Central memory CD4-positive, alpha-beta T cell (primary cell): ENCODE results near the gene LGALS9C.
"Not testable (repeated sequence)": the region's sequence is repeated elsewhere in the genome, so short reads cannot be mapped to it uniquely, and the experiment has no call there.

ENCODE experiments used
- DNase-seq: peaks from one replicate; pipeline ENCODE4 v3.0.0; 2022

LGALS9C gene

GRCh38 chr17:18478977-18479595, 2.5 kb downstream of the LGALS9C start:
- not testable (repeated sequence) for DNase-seq

- not testable (repeated sequence) for DNase-seq
These were observed 5.2 kb downstream of the LGALS9C start for GRCh38 chr17:18481775-18482174.

DNA sequence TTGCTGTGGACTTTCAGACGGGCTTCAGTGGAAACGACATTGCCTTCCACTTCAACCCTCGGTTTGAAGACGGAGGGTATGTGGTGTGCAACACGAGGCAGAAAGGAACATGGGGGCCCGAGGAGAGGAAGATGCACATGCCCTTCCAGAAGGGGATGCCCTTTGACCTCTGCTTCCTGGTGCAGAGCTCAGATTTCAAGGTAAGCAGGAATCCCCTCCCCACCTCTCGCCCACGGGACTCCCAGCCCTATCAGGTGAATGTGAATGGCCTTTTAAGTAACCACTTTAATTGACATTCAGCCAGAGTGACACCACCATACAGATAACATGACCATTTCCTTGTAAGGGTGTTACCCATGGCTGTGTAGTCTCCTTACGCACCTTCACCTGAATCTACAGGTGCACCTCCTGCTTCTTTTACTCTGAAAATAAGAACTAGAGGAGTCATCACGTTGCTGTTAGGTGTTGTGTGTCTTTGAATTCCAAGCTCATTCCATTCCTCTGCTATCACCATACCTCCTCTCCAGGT, 9.4 kb downstream of the LGALS9C start:
- DNase-seq = not testable (repeated sequence)

GRCh38 chr17:18487633-18488032, 11.0 kb downstream of the LGALS9C start:
- DNase-seq = not testable (repeated sequence)

DNA sequence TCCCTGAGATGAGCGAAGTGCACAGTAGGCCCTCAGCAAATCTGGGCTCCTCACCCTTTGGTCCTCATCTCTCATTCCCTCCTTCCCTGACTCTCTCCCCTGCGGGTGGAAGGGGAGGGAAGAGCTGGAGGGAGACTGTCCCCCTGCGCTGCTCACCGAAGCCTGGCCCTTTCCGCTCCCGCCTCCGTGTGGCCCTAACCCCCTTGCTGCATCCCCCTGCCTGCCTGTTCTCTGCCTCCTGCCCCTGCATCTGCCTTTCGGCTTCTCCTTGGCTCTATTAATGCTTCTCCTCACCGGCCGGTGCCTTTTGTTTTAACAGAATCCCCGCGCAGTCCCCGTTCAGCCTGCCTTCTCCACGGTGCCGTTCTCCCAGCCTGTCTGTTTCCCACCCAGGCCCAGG, 12.0 kb downstream of the LGALS9C start:
- not testable (repeated sequence) for DNase-seq

GRCh38 chr17:18490016-18490415, 13.4 kb downstream of the LGALS9C start:
- DNase-seq = not testable (repeated sequence)

DNA sequence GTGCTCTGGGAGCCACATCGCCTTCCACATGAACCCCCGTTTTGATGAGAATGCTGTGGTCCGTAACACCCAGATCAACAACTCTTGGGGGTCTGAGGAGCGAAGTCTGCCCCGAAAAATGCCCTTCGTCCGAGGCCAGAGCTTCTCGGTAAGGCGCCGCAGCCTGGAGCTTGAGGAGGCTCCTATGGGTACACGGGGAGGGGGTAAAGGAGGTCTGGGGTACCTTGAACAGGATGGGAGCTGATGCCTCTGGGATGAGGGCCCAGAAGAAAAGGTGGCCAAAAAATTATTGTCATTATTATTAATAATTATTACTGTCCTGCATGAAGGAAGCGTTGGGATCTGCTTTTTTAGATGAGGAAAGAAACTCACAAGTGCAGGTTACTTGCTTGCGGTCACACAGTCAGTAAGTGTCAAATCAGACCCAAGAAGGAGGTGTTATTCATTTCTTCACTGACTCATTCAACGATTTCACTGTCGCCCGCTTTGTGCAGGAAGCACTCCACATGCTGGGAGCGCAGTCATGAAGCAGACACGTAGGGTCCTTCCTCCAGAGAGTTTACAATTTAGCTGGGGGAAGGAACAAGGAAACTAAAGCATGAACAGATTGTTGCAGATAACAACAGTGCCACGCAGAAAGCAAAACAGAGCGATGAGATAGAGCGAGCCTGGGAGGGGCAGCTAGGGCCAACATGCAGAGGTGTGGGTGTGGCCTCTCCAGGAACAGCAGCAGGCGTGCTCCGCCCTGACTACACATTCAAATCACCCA, 16.3 kb downstream of the LGALS9C start:
- DNase-seq = not testable (repeated sequence)

DNA sequence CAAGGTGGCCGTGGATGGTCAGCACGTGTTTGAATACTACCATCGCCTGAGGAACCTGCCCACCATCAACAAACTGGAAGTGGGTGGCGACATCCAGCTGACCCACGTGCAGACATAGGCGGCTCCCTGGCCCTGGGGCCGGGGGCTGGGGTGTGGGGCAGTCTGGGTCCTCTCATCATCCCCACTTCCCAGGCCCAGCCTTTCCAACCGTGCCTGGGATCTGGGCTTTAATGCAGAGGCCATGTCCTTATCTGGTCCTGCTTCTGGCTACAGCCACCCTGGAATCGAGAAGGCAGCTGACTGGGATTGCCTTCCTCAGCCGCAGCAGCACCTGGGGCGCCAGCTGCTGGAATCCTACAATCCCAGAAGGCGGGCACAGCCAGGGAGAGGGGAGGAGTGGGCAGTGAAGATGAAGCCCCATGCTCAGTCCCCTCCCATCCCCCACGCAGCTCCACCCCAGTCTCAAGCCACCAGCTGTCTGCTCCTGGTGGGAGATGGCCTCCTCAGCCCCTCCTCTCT, 17.7 kb downstream of the LGALS9C start:
- DNase-seq = not testable (repeated sequence)

- not testable (repeated sequence) for DNase-seq
These were observed 20.5 kb downstream of the LGALS9C start for GRCh38 chr17:18497044-18497443.

DNA sequence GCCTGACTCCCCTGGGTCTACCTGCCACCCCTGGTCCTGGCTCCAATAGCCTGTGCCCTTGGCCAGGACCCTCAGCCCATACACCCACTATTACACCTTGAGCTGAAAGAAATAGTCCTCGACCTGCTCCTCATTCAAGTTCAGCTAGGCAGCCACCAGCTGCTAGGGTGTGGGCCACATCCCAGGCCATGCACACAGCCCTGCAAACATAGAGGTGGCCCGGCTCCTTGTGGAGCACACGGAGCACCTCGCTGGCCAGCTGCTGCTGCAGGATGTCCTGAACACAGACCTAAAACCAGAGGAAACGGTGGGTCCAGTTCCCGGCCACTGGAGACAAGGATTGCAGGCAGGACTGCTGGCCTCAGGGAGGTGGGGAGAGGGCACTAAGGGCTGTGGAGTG, 22.5 kb downstream of the LGALS9C start:
- not testable (repeated sequence) for DNase-seq

- not testable (repeated sequence) for DNase-seq
These were observed 23.2 kb downstream of the LGALS9C start for GRCh38 chr17:18499756-18500155.

- not testable (repeated sequence) for DNase-seq
These were observed 23.7 kb downstream of the LGALS9C start for GRCh38 chr17:18500281-18500680.

DNA sequence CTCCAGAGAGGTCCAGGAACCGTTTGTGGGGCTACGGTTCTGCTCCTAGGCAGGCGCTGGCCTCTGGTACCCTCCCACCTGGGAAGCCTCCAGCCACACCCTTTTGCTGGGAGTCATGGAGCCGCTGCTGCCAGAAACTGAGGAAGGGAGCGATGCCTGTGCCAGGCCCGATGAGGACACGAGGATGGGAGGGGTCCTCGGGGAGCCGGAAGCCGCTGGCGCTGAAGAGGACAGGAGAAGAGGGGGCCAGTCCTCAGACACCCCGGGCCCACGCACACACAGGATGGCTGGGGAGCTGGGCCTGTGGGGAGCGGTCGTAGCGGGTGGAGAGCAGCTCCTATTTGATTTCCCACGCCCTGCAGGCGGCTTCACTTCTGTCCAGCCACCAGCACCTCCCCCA, 24.2 kb downstream of the LGALS9C start:
- not testable (repeated sequence) for DNase-seq

GRCh38 chr17:18503221-18503620, 26.6 kb downstream of the LGALS9C start:
- not testable (repeated sequence) for DNase-seq

GRCh38 chr17:18507729-18508128, 31.1 kb downstream of the LGALS9C start:
- DNase-seq = not testable (repeated sequence)

GRCh38 chr17:18508667-18509066, 32.1 kb downstream of the LGALS9C start:
- DNase-seq = not testable (repeated sequence)

DNA sequence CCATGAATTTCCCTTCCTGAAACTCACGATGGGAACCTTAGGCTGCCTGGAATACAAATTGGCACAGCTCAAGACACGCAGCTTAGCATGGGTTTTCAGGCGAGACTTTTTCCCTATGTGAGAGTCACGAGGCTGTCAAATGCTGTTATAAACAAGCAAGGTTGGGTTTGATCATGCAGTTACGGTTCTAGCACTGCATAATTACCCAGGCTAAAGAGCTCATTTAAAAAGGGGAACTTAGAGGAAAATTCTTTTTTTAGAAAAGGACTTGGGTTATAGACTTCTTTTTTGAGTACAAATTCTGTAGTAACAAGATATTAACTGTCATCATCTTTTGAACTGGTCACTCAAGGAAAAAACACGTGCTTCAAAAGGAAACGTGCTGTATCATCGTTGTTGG, 44.5 kb downstream of the LGALS9C start:
- DNase-seq = not testable (repeated sequence)

DNA sequence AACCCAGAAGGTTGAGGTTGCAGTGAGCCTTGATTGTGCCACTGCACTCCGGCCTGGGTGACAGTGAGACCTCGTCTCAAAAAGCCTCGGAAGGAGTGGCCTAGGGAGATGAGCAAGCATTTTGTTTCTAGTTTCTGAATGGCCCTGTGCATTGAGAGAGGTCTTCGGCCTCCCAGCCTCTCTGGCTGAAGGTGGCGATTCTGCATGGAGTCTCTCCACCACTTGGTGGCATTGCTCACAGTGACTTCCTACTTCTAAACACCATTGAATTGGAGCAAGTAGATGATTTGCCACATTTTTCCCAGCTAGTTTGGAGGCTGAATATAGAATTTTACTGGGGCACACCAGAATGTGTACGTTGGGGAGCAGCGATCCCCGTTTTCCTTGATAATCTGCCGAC, 48.4 kb downstream of the LGALS9C start:
- DNase-seq = not testable (repeated sequence)

DNA sequence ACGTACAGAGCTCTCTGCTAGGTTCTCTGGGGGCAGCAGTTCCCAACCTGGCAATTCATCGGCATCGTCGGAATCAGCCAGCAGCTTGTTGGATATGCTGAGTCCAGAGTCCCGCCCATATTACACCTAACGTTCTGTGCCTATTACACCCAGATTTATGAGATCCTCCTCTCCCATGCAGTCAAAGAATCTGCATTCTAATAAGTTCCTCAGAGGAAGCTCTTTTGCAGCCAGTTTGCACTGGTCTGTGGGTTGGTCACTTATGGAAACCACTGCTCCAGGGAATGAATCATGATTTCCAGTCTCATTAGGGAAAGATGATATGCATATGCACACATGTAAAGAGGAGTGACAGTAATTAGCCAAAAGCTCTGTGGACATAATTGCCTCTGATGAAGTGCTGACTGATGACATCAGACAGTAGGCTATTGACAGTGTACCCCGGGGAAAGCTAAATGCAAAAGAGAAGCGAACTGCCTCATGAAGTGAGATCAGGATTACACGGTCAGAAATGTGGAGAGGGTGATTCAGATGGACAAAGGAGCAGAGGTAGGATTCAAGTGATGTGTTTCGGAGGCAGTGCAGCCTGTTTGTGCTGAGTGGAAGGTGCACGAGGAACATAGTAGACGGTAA, 49.7 kb downstream of the LGALS9C start:
- DNase-seq = not testable (repeated sequence)

DNA sequence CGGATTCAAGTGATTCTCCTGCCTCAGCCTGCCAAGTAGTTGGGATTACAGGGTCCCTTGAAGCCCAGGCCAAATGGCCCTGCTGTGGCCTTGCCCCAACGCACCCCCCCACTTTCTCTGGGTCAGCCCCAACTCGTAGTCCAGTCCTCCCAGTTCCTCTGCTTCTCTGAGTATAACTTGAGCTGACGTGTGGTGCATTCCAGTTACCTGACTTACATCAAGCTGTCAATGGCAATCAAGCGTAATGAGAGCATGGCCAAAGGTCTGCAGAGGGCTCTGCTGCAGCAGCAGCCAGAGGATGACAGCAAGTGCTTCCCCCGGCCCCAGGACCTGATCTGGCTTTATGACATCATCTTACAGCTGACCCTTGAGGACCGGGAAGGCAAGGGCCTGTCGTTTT, 50.8 kb downstream of the LGALS9C start:
- not testable (repeated sequence) for DNase-seq

DNA sequence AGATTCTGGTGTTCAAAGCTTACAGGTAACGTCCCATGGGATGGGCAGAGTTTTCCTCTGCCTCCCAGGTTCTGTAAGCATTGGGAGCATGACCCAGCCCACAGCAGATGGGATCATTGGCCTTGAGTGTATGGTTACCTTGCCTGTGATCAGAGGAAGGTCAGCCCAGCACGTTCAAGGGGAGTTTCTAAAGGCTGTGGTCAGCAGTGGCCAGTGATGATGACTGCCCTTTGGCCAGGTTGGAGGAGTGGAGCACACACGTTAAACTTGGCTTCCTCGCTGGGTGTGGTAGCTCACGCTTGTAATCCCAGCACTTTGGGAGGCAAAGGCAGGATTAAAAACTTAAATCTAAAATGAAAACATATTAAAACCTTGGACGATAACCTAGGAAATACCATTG, 51.8 kb downstream of the LGALS9C start:
- not testable (repeated sequence) for DNase-seq

DNA sequence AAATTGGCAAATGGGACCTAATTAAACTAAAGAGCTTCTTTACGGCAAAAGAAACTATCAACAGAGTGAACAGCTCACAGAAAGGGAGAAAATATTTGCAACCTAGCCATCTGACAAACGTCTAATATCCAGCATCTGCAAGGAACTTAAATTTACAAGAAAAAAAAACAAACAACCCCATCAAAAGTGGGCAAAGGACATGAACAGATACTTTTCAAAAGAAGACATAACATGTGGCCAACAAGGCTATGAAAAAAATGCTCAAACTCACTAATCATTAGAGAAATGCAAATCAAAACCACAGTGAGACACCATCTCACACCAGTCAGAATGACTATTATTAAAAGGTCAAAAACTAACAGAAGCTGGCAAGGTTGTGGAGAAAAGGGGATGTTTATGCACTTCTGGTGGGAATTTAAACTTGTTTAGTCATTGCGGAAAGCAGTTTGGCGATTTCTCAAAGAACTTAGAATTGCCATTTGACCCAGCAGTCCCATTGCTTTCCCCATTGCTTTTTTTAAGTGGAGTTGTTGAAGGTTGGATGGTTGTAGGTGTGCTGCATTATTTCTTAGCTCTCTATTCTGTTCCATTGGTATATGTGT, 52.4 kb downstream of the LGALS9C start:
- not testable (repeated sequence) for DNase-seq

- DNase-seq = not testable (repeated sequence)
These were observed 53.8 kb downstream of the LGALS9C start for GRCh38 chr17:18530405-18530804.
